Gastroesophageal sphincter (tissue), 3 donors: ENCODE results near the gene LMF1.

Experiments used
- EP300 ChIP-seq: sonication (generic); formaldehyde crosslinking; IDR thresholded peaks from one replicate; pipeline ENCODE4 v1.6.1; 2017; ENCODE audit warnings: antibody characterized with exemption, mild to moderate bottlenecking
- POLR2A ChIP-seq, 2 donors: fragments of 450-650 bp; IDR thresholded peaks; one replicate each; pipeline ENCODE4 v1.6.1; 2017; ENCODE audit warnings: antibody characterized with exemption in 2 of 2, mild to moderate bottlenecking in 2 of 2, moderate library complexity in 1 of 2
- POLR2AphosphoS5 ChIP-seq: sonication (generic); formaldehyde crosslinking; IDR thresholded peaks from one replicate; pipeline ENCODE4 v1.6.1; 2017; ENCODE audit warnings: antibody characterized with exemption
- TF ChIP-seq, protein P1 (sequence below), 4 experiments: fragments of 200-600 bp in 2 of 4; fragments of 450-650 bp in 2 of 4; sonication (generic) in 1 of 4; IDR thresholded peaks; one replicate each; pipeline ENCODE4 v1.5.1; 2017 to 2019; ENCODE audit warnings: antibody characterized with exemption in 4 of 4, mild to moderate bottlenecking in 2 of 4, moderate library complexity in 2 of 4

DNA sequence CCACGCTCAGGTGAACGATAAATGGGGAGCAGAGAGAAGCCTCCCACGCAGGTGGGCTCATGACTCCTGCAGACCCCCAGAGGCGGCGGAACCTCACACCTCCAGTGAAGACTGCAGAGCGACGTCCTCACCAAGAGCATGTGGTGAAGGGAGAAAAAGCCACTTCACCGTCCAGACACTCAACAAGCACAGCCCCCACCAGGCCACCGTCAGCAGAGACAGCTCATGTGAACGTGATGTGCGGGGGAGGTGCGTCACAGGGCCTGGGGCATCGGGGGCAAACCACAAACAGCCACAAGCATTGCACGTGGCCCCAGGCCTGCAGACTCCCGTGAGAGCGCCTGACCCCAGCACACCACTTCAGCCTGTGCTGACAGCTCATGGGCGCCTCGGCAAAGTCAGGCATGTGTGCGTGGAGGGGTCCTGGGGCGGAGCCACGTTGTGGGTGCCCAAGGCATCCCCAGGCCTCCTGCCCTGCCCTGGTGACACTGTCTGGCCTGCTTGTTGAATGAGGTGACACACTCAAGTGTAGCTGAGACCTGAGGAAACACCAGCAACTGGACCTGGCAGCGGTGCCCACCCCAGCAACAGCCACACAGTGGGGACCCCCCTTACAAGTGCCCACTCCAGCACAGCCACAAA, 19.0 kb downstream of the LMF1 start:
- no peak for TF ChIP-seq EP300
- TF ChIP-seq, protein P1, sequence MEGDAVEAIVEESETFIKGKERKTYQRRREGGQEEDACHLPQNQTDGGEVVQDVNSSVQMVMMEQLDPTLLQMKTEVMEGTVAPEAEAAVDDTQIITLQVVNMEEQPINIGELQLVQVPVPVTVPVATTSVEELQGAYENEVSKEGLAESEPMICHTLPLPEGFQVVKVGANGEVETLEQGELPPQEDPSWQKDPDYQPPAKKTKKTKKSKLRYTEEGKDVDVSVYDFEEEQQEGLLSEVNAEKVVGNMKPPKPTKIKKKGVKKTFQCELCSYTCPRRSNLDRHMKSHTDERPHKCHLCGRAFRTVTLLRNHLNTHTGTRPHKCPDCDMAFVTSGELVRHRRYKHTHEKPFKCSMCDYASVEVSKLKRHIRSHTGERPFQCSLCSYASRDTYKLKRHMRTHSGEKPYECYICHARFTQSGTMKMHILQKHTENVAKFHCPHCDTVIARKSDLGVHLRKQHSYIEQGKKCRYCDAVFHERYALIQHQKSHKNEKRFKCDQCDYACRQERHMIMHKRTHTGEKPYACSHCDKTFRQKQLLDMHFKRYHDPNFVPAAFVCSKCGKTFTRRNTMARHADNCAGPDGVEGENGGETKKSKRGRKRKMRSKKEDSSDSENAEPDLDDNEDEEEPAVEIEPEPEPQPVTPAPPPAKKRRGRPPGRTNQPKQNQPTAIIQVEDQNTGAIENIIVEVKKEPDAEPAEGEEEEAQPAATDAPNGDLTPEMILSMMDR (IDR thresholded peaks at IDR 0.05), result no peak
- no peak for TF ChIP-seq POLR2A (IDR thresholded peaks at IDR 0.05)
- no peak for TF ChIP-seq POLR2AphosphoS5
